Measurements from ENCODE around the gene ELFN1.

The ELFN1 gene

DNA sequence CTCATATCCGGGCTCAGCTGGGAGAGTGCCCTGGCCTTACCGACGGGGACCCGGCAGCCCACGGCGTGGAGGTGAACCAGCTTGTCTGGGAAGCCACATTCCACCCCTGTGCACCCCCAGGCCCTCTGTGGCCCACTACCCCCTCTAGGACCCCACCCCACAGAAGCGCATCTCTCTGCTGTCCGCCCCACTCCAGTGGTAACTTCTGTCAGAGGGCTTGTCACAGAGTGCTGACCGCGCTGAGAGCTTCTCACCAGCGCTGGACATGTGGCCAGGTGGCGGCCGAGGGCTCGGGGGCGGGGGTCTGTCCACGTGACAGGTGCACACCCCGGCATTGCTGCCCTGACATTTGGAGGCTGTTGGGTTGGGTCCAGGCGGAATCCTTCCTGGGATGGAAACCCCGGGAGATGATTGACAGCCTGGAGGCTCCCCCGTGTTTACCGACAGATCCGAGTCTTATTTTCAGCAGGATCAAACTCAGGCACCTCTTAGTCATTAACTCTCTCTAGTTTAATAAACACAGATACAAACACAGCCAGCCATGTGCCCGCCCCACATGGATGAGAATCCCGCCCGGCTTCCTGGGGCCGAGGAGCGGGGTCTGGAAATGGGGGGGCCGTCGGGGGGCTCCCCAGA lies 5.1 kb downstream of the ELFN1 start:
- no peak overlapping the region for H3K4me3 ChIP-seq (ENCODE audit: low read depth, low read length)

DNA sequence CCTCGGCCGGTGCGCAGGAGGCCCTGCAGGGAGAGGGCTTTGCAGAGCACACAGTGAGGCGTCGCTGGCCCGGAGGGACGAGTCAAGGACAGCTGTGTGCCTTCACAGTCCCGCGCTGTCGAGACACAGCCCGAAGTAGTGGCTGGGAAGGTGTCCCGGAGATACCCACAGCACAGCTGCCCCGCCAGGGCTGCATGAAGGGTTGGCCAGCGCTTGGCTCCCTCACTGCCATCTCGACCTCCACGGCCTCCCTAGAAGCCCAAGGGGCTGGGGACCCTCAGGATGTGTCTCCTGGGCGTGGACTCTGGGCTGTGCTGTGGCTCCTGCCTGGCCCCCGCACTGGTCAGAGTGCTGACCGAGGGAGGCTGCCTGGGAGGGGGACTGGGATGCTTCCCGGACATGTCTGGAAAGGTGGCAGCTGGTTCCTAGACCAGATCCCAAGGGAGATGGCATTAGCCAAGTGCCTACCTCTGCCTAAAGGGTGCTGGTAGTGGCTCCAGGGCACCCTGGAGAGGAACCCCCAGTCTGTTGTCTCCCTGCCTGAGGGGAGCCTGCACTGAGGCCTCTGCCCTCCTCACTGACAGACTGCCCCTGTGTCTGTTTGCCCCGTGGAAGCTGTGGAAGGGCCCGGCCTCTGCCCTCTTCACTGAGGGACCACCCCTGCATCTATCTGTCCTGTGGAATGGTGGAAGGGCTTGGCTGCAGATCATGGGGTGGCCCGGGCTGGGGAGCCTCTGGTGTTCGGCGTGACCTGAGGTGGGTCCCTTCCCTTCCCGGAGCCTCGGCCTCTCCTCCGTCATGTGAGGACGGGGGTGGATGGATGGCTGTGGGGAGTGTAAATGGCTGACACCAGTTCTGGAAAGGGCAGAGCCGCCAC lies 5.8 kb downstream of the ELFN1 start:
- H3K4me3 ChIP-seq (ENCODE audit: low read depth, low read length): no peak overlapping the region

DNA sequence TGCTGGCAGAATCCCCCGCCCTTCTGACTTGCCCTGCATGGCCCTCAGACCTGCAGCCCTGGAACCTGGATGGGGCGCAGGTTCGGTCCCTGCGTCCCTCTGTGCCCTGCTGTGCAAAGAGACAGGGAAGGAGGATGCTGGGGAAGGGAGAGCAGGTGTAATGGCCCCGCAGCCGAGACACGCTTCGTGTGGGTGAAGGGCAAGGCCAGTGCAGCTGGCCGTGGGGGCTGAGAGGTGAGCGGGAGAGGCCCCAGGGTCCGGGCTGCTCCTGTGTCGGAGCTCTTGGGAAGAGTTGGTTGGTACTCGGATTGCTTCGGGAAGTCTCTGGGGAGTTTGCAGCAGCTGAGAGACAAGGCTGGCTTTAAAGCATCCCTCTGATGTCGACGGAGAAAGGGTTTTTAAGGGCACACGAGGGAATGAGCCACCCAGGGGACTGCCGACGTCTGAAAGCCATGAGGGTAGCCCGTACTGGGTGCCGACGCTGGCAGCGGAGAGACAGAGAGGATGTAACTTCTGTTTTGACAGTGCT lies 6.5 kb downstream of the ELFN1 start:
- H3K4me3 ChIP-seq (ENCODE audit: low read depth, low read length): no peak overlapping the region

DNA sequence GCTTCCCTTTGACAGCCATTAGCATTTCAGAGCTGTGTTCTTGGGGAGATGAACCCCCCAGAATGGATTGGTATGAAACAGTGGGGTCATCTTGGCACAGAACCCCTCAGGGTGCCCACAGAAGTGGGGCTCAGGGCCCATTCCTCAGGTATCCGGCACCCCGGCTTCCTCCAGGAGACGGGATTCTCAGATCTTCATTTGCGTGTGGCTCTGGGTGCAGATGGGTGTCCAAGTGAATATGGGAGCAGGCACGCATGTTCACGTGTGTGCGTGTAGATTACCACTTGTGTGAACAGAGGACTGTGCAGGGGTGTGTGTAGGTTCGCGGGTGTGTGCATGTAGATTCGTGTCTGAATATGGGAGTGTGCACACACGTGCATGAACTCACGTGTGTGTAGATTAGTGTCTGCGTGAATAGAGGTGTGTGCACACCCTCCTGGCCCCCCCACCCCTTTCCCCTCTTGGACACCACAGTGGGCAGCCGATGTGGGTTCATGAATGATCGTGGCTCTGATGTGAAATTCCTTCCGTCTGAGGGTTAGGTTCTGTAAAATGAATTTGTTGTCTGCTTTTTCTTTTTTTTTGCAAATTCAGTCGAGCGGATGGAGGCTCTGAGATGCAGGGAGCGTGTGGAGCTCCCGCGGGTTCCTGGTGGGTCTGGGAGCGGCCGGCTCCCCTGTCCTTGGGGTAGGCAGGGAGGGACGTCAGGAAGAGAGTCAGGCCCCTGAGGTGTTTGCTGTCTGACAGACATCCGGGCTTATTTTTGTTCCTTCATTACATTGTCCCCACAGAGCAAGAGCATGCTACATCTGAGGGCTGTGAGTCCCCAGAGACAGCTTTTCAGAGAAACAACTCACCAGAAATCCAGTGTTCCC lies 7.4 kb downstream of the ELFN1 start:
- no peak overlapping the region for H3K4me3 ChIP-seq (ENCODE audit: low read depth, low read length)

DNA sequence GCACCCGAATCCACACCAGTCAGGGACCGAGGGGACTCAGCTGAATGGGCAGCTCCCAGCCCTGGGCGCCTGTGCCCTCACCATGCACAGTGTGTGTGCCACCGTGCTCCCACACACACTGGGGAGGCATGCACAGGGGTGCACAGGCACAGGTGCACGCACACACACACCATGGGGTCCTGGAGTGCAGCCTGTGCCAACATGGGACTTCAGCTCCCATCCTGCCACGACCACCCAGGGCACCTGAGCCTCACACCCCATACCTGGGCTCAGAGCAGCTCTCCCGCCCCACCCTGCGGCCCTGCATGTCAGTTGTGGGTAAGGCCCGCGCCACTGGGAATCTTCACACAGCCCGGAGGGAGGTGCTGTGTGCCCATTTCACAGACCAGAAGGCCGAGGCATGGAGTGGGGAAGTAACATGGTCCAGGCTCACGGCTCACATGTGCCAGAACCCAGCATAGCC lies 8.0 kb downstream of the ELFN1 start:
- H3K4me3 ChIP-seq (ENCODE audit: low read depth, low read length): no peak overlapping the region

DNA sequence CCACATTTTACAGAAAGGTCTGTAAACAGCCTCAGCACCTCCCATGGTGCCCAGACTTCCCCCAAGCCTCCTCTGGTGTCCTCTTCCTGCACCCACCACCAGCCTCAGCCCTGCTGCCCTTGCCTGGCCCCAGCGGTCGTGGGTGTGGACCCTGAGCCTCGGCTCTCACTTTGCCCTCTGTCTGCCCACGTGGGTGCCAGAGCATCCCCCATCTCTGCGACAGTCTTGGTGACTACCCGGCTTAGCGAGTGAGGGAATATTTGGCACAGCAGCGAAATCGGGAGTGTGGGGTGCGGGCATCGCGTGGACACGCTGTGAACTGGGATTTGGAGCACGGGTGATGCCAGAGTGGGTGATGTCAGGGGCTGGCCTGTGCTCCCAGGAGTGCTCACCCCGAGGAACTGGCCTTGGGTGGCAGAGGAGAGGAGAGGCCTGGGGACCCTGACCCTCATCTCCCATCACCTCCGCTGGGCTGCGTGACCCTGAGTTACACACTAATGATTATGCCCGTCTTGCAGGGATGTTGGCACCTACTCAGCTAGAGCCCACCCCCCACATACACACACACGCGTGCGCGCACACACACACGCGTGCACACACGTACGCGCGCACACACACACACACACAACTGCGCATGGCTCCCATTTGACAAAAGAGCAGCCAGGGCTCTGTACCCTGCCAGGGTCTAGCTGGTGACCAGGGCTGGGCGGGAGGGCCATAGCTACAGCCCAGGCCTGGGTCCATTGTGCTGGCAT lies 8.7 kb downstream of the ELFN1 start:
- no peak overlapping the region for H3K4me3 ChIP-seq (ENCODE audit: low read depth, low read length)

DNA sequence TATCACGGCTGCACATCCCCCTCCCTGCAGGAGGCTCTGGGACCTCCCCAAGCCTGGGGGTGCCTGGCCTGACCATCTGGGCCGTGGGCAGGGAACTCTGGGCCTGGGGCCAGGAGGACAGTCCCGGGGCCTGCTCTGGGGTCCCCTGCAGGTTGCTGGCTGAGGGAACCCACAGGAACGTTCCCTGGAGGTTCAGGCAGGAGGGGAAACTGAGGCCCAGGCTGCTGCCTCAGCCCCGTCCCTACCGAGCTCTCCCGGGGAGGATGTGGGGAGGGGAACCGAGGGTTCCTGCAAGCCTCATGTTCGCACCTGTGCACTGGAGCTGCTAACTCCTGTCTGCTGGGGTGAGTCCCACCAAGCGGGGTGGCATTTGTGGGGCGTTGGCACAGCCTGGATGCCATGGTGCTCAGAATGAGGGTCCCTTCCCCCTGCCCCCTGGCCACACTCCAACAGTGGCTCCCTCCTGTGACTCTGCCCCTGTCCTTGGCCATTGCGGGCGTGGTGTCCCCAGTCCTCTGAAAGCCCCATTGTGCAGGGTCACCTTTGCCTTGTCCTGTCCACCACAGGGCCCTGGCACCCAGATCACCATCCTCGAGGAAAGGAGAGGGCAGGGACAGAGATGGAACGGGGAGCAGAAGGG lies 9.4 kb downstream of the ELFN1 start:
- no peak overlapping the region for H3K4me3 ChIP-seq (ENCODE audit: low read depth, low read length)

DNA sequence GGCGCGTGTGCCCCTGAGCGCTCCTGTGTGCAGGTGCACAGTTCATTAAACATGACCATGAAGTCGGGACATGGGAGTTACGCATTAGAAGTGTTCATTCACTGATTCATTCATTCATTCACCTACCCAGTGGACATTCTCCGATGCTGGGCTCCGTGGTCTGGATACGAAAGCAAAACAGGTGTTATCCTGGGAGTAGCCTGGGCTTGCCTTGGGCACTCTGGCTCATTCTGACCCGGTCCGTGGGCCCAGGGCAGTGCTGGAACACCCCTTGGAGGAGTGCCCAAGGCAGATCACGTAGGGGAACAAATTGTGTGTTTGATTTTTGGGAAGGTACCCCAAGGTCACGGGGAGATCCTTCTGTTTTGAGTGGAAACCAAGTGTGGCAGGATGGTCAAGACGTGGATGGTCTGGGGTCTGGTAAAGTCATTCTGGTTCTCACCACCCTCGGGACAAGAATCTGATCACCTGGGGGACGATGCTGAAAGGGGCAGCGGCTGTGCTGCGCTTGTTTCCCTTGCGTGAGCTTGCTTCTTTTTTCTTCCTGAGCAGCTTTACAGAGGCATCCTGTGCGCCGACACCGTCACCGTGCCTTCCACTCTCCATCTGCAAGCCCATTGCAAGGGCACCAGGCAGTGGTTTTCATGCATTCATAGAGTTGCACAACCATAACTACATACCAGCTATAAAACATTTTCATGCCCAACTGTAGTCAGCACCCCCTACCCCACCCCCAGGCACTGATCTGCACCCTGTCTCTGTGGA lies 10.1 kb downstream of the ELFN1 start:
- no peak overlapping the region for H3K4me3 ChIP-seq (ENCODE audit: low read depth, low read length)

DNA sequence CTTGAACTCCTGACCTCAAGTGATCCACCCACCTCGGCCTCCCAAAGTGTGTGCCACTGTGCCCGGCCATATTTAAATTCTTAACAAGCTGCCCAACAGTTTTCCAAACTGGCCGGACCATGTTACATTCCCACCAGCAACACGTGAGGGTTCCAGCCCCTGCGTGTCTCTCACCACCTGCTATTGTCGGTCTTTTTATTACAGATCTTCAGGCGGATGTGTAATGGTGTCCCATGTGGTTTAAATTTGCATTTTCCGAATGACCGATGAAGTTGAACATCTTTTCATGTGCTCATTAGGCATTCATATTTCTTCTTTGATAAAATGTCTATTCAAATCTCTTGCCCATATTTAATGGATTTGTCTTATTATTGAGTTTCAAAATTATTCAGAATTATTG lies 11.5 kb downstream of the ELFN1 start:
- H3K4me3 ChIP-seq (ENCODE audit: low read depth, low read length): no peak overlapping the region

DNA sequence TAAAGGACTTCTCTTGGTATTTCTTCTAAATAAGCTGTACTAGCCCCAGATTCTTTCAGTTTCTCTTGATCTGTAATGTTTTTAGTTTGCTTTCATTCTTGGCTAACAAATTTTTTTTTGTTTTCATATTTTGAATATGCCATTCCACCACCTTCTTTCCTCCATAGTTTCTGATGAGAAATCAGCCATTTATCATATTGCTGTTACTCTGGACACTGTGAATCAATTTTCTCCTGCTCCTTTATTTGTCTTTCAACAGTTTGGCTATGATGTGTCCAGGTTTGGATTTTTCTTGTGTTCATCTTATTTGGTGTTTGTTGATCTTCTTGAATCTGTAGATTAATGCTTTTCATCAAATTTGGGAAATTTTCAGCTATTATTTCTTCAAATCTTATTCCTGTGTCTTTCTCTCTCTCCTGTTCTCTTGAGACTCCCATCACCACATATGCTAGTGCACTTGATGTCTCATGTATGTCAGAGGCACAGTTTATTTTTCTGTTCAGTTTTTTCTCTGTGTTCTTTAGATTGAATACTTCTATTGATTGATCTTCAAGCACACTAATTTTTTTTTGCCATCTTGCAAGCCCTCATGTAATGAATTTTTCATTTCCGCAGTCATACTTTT lies 15.0 kb downstream of the ELFN1 start:
- H3K4me3 ChIP-seq (ENCODE audit: low read depth, low read length): no peak overlapping the region

DNA sequence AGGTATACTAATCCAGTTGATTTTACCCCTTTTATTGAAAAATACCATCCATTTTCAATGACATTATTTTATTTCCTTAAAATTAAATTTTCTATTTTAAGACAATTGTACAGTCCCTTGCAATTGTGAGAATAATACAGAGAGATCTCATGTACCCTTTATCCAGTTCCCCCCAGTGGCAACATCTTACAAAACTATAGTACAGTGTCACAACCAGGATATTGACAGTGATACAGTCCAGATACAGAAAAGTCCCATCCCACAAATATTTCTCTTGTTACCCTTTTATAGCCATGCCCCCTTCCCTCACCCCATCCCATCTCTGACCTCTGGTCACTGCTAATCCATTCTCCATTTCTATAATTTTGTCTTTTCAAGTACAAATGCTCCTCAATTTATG lies 18.5 kb downstream of the ELFN1 start:
- no peak overlapping the region for H3K4me3 ChIP-seq (ENCODE audit: low read depth, low read length)

DNA sequence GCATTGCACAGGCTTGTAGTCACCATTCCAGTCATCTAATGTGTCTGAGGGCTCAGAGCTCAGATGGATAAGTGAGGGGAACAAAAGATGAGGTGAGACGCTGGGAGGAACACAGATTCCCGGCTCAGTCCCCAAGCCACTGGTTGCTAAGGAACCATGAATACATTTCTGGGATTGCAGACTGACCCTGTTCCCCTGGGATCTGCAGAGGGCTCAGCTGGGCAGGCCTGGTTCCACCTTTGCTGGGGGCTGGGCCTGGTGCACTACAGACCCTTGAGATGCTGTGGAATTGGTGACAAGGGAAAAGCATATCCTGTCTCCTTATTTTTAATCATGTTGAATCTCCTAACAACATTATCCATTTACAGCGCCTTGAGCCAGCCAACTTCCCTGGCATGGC lies 19.2 kb downstream of the ELFN1 start:
- no peak overlapping the region for H3K4me3 ChIP-seq (ENCODE audit: low read depth, low read length)

DNA sequence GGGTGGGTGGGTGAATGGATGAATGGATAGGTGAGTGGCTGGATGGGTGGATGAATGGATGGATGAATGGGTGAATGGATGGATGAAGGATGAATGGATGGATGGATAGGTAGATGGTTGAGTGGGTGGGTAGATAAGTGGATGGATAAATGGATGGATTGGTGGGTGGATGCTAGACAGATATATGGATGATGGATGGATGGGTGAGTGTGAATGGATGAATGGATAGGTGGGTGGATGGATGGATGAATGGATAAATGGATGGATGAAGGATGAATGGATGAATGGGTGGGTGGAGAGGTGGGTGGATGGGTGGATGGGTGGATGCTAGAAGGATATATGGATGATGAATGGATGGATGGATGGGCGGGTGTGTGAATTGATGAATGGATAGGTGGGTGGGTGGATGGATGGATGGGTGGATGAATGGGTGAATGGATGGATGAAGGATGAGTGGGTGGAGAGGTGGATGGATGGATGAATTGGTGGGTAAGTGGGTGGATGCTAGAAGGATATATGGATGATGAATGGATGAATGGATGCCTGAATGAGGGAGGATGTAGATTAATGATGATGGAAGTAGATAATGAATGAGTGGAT lies 20.4 kb downstream of the ELFN1 start:
- H3K4me3 ChIP-seq (ENCODE audit: low read depth, low read length): no peak overlapping the region

DNA sequence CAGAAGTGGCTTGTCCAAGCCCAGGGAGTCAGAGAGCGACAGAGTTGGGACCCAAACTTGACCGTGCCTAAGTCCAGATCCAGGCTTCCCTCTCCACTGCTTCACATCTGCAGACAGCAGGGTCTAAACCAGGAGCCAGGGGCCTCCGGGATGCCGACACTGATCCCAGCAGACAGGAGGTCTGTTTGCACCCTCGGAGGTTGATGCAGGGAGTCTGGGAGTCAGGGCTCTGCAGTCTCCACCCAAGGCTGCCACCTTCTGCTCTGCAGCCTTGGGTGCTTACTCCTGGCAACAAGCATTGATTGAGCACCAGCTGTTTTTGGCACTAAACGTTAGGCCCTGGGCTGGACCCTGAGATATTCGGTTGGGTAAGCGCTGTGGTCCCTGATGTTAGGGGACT lies 21.0 kb downstream of the ELFN1 start:
- H3K4me3 ChIP-seq (ENCODE audit: low read depth, low read length): no peak overlapping the region

DNA sequence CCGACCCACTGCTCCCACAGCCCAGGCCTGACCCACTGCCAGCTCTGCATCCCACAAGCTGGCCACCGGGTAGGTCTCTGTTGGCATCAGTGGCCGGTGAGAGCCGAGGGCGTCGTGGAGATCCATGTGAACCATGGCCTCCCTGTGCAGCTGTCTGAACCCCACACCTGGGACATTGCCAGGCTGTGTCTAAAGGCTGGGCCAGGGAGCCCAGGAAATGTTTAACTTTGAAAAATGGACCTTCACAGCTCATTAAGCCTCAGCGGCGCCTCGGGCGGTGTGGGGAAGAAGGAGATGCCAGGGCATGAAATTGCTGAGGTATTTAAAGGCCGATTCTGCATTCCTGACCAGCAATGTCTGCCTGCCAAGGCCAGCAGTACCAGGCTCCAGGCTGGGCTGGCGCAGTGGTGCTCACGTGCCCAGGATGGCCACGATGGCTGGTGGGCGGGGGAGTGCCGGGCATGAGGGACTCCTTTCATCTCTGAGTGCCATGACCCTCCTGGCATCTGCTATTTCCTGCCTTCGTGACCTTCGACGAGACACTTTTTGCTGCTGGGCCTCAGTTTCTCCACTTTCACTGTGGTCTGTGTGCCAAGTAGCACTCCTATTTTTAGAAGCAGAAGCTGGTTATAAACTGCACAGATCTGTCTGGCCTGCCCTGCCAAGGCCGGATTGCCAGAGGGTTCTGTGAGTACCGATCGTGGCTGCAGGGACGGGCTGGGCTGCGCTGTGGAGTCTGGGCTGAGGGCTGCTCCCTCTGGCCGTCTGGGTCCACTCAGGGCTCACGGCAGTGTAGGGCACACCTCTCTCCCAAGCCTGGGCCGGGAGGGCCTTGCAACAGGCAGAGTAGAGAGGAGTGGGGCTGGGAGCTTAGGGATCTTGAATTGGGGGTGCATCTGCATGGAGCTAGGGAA lies 21.8 kb downstream of the ELFN1 start:
- no peak overlapping the region for H3K4me3 ChIP-seq (ENCODE audit: low read depth, low read length)

DNA sequence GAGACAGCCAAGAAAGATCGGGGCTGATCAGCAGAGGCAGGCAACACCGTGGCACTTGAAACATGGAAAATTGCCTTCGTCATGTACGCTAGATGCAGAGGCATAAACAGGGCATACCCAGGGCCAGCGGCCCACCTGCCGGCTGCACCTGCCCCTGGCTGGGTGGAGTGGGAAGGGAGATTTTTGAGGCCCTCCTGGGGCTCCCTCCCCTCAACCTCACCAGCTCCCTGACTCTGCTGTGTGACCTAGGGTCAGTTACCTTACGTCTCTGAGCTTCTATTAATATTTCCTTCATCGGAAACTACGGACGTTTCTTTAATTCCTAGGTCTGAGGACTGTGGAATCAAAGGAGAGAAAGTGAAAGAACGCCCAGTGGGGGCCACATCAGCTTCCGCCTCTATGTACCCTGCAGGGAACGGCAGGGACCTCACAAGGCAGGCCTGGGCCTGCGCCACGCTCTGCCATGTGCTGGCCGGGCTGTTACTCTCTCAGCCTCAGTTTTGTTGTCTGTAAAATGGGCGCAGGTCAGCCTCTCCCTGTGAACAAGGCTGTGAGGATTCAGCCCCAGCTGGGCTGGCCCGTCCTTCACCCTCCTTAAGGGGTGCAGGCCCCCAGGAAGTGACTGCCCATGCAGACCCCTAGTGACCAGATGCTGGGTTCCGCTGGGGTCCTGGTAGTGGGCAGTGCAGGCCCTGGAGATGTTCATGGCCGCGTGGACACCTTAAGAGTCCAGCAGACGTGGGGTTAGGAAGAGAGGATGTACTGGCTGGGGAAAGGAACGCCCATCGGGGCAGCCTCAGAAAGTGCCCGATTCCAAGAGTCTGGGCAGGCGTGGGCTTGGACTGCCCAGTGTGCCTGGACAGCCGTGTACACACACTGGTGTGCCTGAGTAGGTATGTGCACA lies 22.7 kb downstream of the ELFN1 start:
- no peak overlapping the region for H3K4me3 ChIP-seq (ENCODE audit: low read depth, low read length)
